ENCODE results near the gene MROH7. TPM values are rescaled to one million over a fixed set of nuclear protein-coding genes. Genes with fewer than 3 reads are reported as not detected.

MROH7 gene
- total RNA-seq, 1 experiment from 2014 or later: not detected

DNA sequence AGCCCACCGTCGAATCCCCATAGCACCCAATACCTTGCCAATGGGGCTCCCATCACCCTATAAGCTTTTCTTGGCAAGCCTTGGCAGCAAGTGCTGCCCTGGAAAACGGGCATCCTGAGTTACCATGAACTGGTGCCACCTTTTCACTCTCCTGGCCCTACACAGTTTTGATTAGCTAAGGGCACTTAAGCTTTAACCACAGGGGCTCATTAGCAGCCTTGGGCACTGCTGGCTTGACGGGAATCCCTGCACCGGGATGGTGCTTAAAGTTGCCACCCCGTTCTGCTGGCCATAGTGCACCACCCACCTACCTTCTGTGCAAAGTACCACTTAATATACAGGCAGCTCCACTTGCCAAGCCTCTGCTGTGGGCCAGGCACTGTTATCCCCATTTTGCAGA lies 109.0 kb downstream of the MROH7 start:
- BruUV-seq (replicated peaks): no TSS peak
- intact Hi-C loops (cut with micrococcal nuclease; ENCODE audit: unreplicated experiment): no loop called here
- no peak for DNase-seq (ENCODE audit: low spot score)
- Histone ChIP-seq H3K4me1 (ENCODE audit: insufficient read depth, low read length, poor library complexity, severe bottlenecking) (no peaks in the 10 kb centered on the region), H3K27ac (ENCODE audit: low read depth, low read length, poor library complexity, severe bottlenecking) (no peak overlapping the region), H3K36me3 (ENCODE audit: insufficient read depth, low read length, poor library complexity, severe bottlenecking) (no peaks in the 10 kb centered on the region), H3K9me3 (ENCODE audit: low read depth, low read length, poor library complexity, severe bottlenecking) (no peaks in the 10 kb centered on the region), H3K27me3 (replicated peaks; ENCODE audit: insufficient read depth, low read depth, low read length, poor library complexity) (no peaks in the 10 kb centered on the region), H3K4me3 (ENCODE audit: low read depth, low read length, poor library complexity, severe bottlenecking) (no peak overlapping the region)
- ChIA-PET POLR2A (ENCODE audit: low non-redundant PET) (no interaction called here), CTCF (no interaction called here)
- TF ChIP-seq CTCF (conservative IDR thresholded peaks at IDR 0.05; ENCODE audit: low read depth, low read length) (no peak), EZH2 (IDR thresholded peaks at IDR 0.05; ENCODE audit: borderline replicate concordance, low read depth, low read length, poor library complexity, severe bottlenecking) (no peak)

GRCh38 chr1:54751426-54751825 lies 109.8 kb downstream of the MROH7 start:
- no peak for DNase-seq (ENCODE audit: low spot score)
- Histone ChIP-seq H3K36me3 (ENCODE audit: insufficient read depth, low read length, poor library complexity, severe bottlenecking) (no peaks in the 10 kb centered on the region), H3K9me3 (ENCODE audit: low read depth, low read length, poor library complexity, severe bottlenecking) (no peaks in the 10 kb centered on the region), H3K4me1 (ENCODE audit: insufficient read depth, low read length, poor library complexity, severe bottlenecking) (no peaks in the 10 kb centered on the region), H3K27me3 (replicated peaks; ENCODE audit: insufficient read depth, low read depth, low read length, poor library complexity) (no peaks in the 10 kb centered on the region), H3K27ac (ENCODE audit: low read depth, low read length, poor library complexity, severe bottlenecking) (no peak overlapping the region), H3K4me3 (ENCODE audit: low read depth, low read length, poor library complexity, severe bottlenecking) (no peak overlapping the region)
- TF ChIP-seq EZH2 (IDR thresholded peaks at IDR 0.05; ENCODE audit: borderline replicate concordance, low read depth, low read length, poor library complexity, severe bottlenecking) (no peak), CTCF (conservative IDR thresholded peaks at IDR 0.05; ENCODE audit: low read depth, low read length) (no peak)
- no TSS peak for BruUV-seq (replicated peaks)
- CTCF ChIA-PET: no interaction called here
- intact Hi-C loops (cut with micrococcal nuclease; ENCODE audit: unreplicated experiment): no loop called here
- POLR2A ChIA-PET (ENCODE audit: low non-redundant PET): no interaction called here

GRCh38 chr1:54754045-54754444 lies 112.5 kb downstream of the MROH7 start:
- intact Hi-C loops (cut with micrococcal nuclease; ENCODE audit: unreplicated experiment): no loop called here
- no peak for DNase-seq (ENCODE audit: low spot score)
- Histone ChIP-seq H3K9me3 (ENCODE audit: low read depth, low read length, poor library complexity, severe bottlenecking) (no peaks in the 10 kb centered on the region), H3K4me1 (ENCODE audit: insufficient read depth, low read length, poor library complexity, severe bottlenecking) (no peaks in the 10 kb centered on the region), H3K27me3 (replicated peaks; ENCODE audit: insufficient read depth, low read depth, low read length, poor library complexity) (no peaks in the 10 kb centered on the region), H3K4me3 (ENCODE audit: low read depth, low read length, poor library complexity, severe bottlenecking) (no peak overlapping the region), H3K36me3 (ENCODE audit: insufficient read depth, low read length, poor library complexity, severe bottlenecking) (peaks cover 9% of the 10 kb centered on the region), H3K27ac (ENCODE audit: low read depth, low read length, poor library complexity, severe bottlenecking) (no peak overlapping the region)
- ChIA-PET CTCF (no interaction called here), POLR2A (ENCODE audit: low non-redundant PET) (no interaction called here)
- TF ChIP-seq CTCF (conservative IDR thresholded peaks at IDR 0.05; ENCODE audit: low read depth, low read length): no peak
- no peak for TF ChIP-seq EZH2 (IDR thresholded peaks at IDR 0.05; ENCODE audit: borderline replicate concordance, low read depth, low read length, poor library complexity, severe bottlenecking)
- no TSS peak for BruUV-seq (replicated peaks)

All from A673 (cell line).